GM12872 (cell line): ENCODE results near the gene ZAP70.

Experiments
- CTCF ChIP-seq: IDR thresholded peaks from 3 replicates; pipeline ENCODE4 v1.5.1; 2011; ENCODE audit warnings: low read depth, mild to moderate bottlenecking, low read length, moderate library complexity; ENCODE audit not compliant: insufficient read depth

ZAP70 gene

GRCh38 chr2:97765933-97766332 is 52.6 kb downstream of the ZAP70 start:
- no peak for TF ChIP-seq CTCF

- TF ChIP-seq CTCF, result no peak
Measured at GRCh38 chr2:97766567-97766966, 53.2 kb downstream of the ZAP70 start.

- TF ChIP-seq CTCF, result no peak
Measured at GRCh38 chr2:97769308-97769707, 55.9 kb downstream of the ZAP70 start.

- no peak for TF ChIP-seq CTCF
Measured at GRCh38 chr2:97769711-97770110, 56.3 kb downstream of the ZAP70 start.

GRCh38 chr2:97770445-97770844 is 57.1 kb downstream of the ZAP70 start:
- TF ChIP-seq CTCF, result no peak

GRCh38 chr2:97774425-97774824 is 61.0 kb downstream of the ZAP70 start:
- TF ChIP-seq CTCF, result peak; percentile 46; the same call in 2 of the 3 replicates

- TF ChIP-seq CTCF, result no peak
Measured at GRCh38 chr2:97775074-97775473, 61.7 kb downstream of the ZAP70 start.

- TF ChIP-seq CTCF, result no peak
Measured at GRCh38 chr2:97779141-97779540, 65.8 kb downstream of the ZAP70 start.
